ENCODE results near the gene CSK. TPM values are rescaled to one million over a fixed set of nuclear protein-coding genes. Genes with fewer than 3 reads are reported as not detected.

The CSK gene
- total RNA-seq, 2 experiments from 2014 or later, result 114 to 118 TPM

GRCh38 chr15:74786551-74787165 is 4.8 kb downstream of the CSK start:
- peak overlapping the region; percentile 100 for H3K4me3 ChIP-seq (ENCODE audit: low read length)
- H3K4me1 ChIP-seq (ENCODE audit: insufficient read depth, low read length), result peaks cover 85% of the 10 kb centered on the region
- intact Hi-C loops (cut with DNase I, micrococcal nuclease), result loop anchor here (1.0 to 10.0 kb wide), 6 partner anchors 9 to 792 kb away; partner anchors contain the start of genes C15orf39 (in 2 of the 2), ARID3B (in 1 of the 2), PML (in 1 of the 2) and STOML1 (in 1 of the 2)
- no peaks in the 10 kb centered on the region for H3K9me3 ChIP-seq (ENCODE audit: control insufficient read depth in 1 of 2, insufficient read depth in 1 of 2, low read length in 2 of 2)
- peaks cover 48% of the 10 kb centered on the region for H3K36me3 Mint-ChIP-seq (ENCODE audit: low read depth)
- ATAC-seq (ENCODE audit: poor library complexity) (no peak), DNase-seq (peak in 3 of 14 experiments; percentile 10 to 61 (median 46))
- H3K27ac ChIP-seq (ENCODE audit: low read depth in 1 of 2, low read length in 2 of 2), result peak overlapping the region; percentile 69 to 93
- no peaks in the 10 kb centered on the region for H3K27me3 ChIP-seq (ENCODE audit: control insufficient read depth in 1 of 2, insufficient read depth in 2 of 2, low read length in 2 of 2)
- H3K27me3 Mint-ChIP-seq, result no peaks in the 10 kb centered on the region
- peak overlapping the region; percentile 90 for H3K4me3 Mint-ChIP-seq
- H3K9me3 Mint-ChIP-seq, result no peaks in the 10 kb centered on the region
- ChIA-PET POLR2A (interaction anchor here (0.8 to 33.5 kb wide), 14 partner anchors 7 to 668 kb away, joined by 3 to 925 read pairs (median 8); partner anchors contain the start of genes ARID3B, CLK3, COX5A and CSK), CTCF (interaction anchor here (0.9 to 14.8 kb wide), 12 partner anchors 8 to 241 kb away, joined by 3 to 353 read pairs (median 6); partner anchors contain the start of genes FAM219B and ULK3)
- TF ChIP-seq CTCF (IDR thresholded peaks at IDR 0.05), result no peak
- H3K36me3 ChIP-seq (ENCODE audit: insufficient read depth, low read length), result peaks cover 42% of the 10 kb centered on the region
- H3K27ac Mint-ChIP-seq, result peak overlapping the region; percentile 94
- H3K4me1 Mint-ChIP-seq (ENCODE audit: low read depth), result peaks cover 63% of the 10 kb centered on the region

DNA sequence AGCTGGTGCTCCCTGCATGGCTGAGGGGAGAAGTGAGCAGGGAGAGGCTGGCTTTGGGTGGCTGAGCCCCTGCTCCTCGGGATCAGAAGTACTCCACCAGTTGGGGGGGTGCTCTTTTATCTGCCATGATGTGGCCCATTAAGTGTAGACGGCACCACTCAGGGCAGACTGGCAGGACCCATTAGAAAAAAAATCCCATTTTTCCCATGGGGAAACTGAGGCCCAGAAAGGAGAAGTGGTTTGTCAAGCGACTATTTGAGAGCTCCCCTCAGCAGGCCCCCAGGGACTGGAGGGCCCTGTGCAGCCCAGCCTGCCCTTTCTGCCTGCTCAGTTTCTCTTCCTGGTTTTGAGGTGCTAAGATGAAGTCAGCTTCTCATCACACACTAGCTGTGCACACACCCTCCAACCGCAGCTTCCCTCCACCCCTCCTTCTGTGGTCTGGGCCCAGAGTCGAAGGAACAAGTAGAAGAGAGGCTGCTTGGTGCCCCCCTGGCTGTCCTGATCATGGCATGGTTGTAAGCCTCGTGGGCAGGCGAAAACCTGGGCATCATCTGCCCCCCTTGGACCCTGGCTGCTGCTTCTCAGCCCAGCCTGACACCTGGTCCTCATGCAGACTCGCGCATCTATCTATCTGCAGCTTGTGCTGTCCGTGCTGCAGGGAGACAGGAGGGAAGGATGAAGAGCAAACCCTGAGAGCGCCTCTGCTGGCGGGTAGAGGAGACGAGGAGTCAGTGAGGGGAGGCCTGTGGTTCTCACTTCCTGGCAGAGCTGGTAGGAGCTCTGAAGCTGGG is 5.6 kb downstream of the CSK start:
- H3K4me3 Mint-ChIP-seq, result peak overlapping the region; percentile 90
- H3K36me3 Mint-ChIP-seq (ENCODE audit: low read depth), result peaks cover 52% of the 10 kb centered on the region
- peak; percentile 78 to 98 (median 84) for DNase-seq
- intact Hi-C loops (cut with DNase I, micrococcal nuclease), result loop anchor here (1.0 to 10.0 kb wide), 6 partner anchors 8 to 793 kb away; partner anchors contain the start of genes C15orf39 (in 2 of the 2), ARID3B (in 1 of the 2), PML (in 1 of the 2) and STOML1 (in 1 of the 2)
- CTCF ChIA-PET, result interaction anchor here (0.6 to 14.8 kb wide), 20 partner anchors 9 to 242 kb away, joined by 3 to 353 read pairs (median 4); partner anchors contain the start of genes FAM219B and ULK3
- peaks cover 91% of the 10 kb centered on the region for H3K4me1 ChIP-seq (ENCODE audit: insufficient read depth, low read length)
- H3K27ac ChIP-seq (ENCODE audit: low read depth in 1 of 2, low read length in 2 of 2), result peak overlapping the region; percentile 69 to 93
- ATAC-seq (ENCODE audit: poor library complexity), result peak; percentile 72
- peak; percentile 83 for TF ChIP-seq CTCF (IDR thresholded peaks at IDR 0.05)
- H3K4me1 Mint-ChIP-seq (ENCODE audit: low read depth), result peaks cover 71% of the 10 kb centered on the region
- no peaks in the 10 kb centered on the region for H3K9me3 ChIP-seq (ENCODE audit: control insufficient read depth in 1 of 2, insufficient read depth in 1 of 2, low read length in 2 of 2)
- no peaks in the 10 kb centered on the region for H3K9me3 Mint-ChIP-seq
- H3K27me3 ChIP-seq (ENCODE audit: control insufficient read depth in 1 of 2, insufficient read depth in 2 of 2, low read length in 2 of 2), result no peaks in the 10 kb centered on the region
- POLR2A ChIA-PET, result interaction anchor here (0.6 to 33.5 kb wide), 18 partner anchors 8 to 667 kb away, joined by 3 to 925 read pairs (median 6); partner anchors contain the start of genes ARID3B, CLK3, COX5A and CSK
- H3K27me3 Mint-ChIP-seq, result no peaks in the 10 kb centered on the region
- H3K36me3 ChIP-seq (ENCODE audit: insufficient read depth, low read length), result peaks cover 50% of the 10 kb centered on the region
- peak overlapping the region; percentile 94 for H3K27ac Mint-ChIP-seq
- H3K4me3 ChIP-seq (ENCODE audit: low read length), result peak overlapping the region; percentile 100

All from CD4-positive, alpha-beta T cell (primary cell).